ENCODE measurements around the gene SIX5. TPM values are rescaled to one million over a fixed set of nuclear protein-coding genes. Genes with fewer than 3 reads are reported as not detected.

The SIX5 gene
- total and polyA plus RNA-seq, 9 of the 15 experiments (the other 6 are each of a cell fraction or from before 2014, with no cell fraction given): 1.4 to 17.2 (median 7.4) TPM; not detected in 2

- TF ChIP-seq MBD1 (CRISPR knock-in tag; IDR thresholded peaks at IDR 0.05) (no peak), RCOR1 (IDR thresholded peaks at IDR 0.05; ENCODE audit: borderline replicate concordance in 1 of 2, low read depth in 2 of 2, low read length in 2 of 2) (no peak), RBM15 (IDR thresholded peaks at IDR 0.05; ENCODE audit: insufficient read depth, low read length) (no peak), HINFP (tag; conservative IDR thresholded peaks at IDR 0.05; ENCODE audit: low read depth) (no peak), ZBED1 (IDR thresholded peaks at IDR 0.05) (no peak), PYGO2 (tag; IDR thresholded peaks at IDR 0.05) (no peak), ZNF224 (CRISPR knock-in tag; IDR thresholded peaks at IDR 0.05) (no peak)
These were observed 7.3 kb downstream of the SIX5 start (continued) for GRCh38 chr19:45761714-45762113.

DNA sequence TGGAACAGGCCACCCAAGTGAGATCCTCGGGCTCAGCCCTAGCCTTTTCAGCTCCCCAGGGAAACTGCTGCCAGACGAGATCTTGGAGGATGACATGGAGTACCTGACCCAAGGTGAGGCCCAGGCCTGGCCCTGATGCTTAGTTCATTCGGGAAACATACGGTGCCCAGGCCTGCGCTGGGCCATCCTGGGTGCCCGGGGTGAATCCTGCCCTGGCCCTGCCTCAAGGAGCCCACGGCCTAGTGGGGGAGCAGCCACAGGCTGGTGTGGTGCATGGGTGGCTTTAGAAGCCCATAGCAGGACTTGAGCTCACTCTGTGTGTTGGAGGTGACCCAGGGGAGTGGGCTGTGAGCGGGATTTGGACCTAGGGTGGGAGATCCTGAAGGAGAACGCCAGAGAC lies 10.1 kb downstream of the SIX5 start:
- DNase-seq (ENCODE audit: extremely low read depth in 1 of 4, low spot score in 3 of 4) (no peak), FAIRE-seq (no peak), ATAC-seq (no peak)
- Histone ChIP-seq H3K9ac (ENCODE audit: insufficient read depth in 1 of 2, low read depth in 2 of 2, low read length in 2 of 2) (peak overlapping the region in 1 of 2 experiments; percentile 38; a peak in 1 of 4 replicates), H3K9me3 (replicated peaks; ENCODE audit: control insufficient read depth, insufficient read depth, low read depth, low read length) (no peaks in the 10 kb centered on the region), H2AFZ (ENCODE audit: low read depth, low read length) (no peak overlapping the region), H3K4me2 (ENCODE audit: insufficient read depth, low read length) (no peak overlapping the region), H3K27ac (ENCODE audit: extremely low read depth, low read depth, low read length) (no peak overlapping the region), H3K79me2 (ENCODE audit: control insufficient read depth, insufficient read depth, low read length) (no peaks in the 10 kb centered on the region), H3K4me1 (replicated peaks in 1 of 2; ENCODE audit: control insufficient read depth in 2 of 2, insufficient read depth in 2 of 2, low read length in 2 of 2) (peaks cover 0 to 24% of the 10 kb centered on the region in 2 experiments; a peak in 2 of 5 replicates), H3K9me1 (ENCODE audit: control insufficient read depth, insufficient read depth, low read length) (no peaks in the 10 kb centered on the region), H4K20me1 (replicated peaks; ENCODE audit: control insufficient read depth, insufficient read depth, low read length) (no peaks in the 10 kb centered on the region), H3K36me3 (ENCODE audit: control insufficient read depth, insufficient read depth, low read length) (no peaks in the 10 kb centered on the region), H3K27me3 (ENCODE audit: control insufficient read depth in 2 of 2, insufficient read depth in 2 of 2, low read length in 2 of 2) (no peaks in the 10 kb centered on the region; a peak in 1 of 5 replicates), H3K4me3 (no peak overlapping the region)
- 23% methylated on average over 9 of the region's 9 CpGs for WGBS (ENCODE audit: insufficient coverage, low coverage, missing lambda C conversion rate)
- in situ Hi-C loops (cut with MboI) (no loop called here), intact Hi-C loops (cut with micrococcal nuclease) (no loop called here)
- ChIA-PET CTCF (ENCODE audit: low intra/inter-chr PET ratio) (no interaction called here), POLR2A (no interaction called here)
- TF ChIP-seq, protein P1, sequence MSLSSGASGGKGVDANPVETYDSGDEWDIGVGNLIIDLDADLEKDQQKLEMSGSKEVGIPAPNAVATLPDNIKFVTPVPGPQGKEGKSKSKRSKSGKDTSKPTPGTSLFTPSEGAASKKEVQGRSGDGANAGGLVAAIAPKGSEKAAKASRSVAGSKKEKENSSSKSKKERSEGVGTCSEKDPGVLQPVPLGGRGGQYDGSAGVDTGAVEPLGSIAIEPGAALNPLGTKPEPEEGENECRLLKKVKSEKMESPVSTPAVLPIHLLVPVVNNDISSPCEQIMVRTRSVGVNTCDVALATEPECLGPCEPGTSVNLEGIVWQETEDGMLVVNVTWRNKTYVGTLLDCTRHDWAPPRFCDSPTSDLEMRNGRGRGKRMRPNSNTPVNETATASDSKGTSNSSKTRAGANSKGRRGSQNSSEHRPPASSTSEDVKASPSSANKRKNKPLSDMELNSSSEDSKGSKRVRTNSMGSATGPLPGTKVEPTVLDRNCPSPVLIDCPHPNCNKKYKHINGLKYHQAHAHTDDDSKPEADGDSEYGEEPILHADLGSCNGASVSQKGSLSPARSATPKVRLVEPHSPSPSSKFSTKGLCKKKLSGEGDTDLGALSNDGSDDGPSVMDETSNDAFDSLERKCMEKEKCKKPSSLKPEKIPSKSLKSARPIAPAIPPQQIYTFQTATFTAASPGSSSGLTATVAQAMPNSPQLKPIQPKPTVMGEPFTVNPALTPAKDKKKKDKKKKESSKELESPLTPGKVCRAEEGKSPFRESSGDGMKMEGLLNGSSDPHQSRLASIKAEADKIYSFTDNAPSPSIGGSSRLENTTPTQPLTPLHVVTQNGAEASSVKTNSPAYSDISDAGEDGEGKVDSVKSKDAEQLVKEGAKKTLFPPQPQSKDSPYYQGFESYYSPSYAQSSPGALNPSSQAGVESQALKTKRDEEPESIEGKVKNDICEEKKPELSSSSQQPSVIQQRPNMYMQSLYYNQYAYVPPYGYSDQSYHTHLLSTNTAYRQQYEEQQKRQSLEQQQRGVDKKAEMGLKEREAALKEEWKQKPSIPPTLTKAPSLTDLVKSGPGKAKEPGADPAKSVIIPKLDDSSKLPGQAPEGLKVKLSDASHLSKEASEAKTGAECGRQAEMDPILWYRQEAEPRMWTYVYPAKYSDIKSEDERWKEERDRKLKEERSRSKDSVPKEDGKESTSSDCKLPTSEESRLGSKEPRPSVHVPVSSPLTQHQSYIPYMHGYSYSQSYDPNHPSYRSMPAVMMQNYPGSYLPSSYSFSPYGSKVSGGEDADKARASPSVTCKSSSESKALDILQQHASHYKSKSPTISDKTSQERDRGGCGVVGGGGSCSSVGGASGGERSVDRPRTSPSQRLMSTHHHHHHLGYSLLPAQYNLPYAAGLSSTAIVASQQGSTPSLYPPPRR (CRISPR knock-in tag; IDR thresholded peaks at IDR 0.05; ENCODE audit: borderline replicate concordance): no peak
- BruUV-seq (replicated peaks): no TSS peak
